MM.1S (cell line): ENCODE measurements around the gene FAHD2A.

Experiments used
- DNase-seq: peaks from one replicate; pipeline ENCODE4 v3.0.0-alpha.2; 2015
- H2AFZ ChIP-seq: fragments of 300-600 bp; sonication (generic); 2 replicates; pipeline ENCODE4 v1.6.0; 2016; ENCODE audit warnings: antibody characterized with exemption, low read length
- H3F3A ChIP-seq: fragments of 300-600 bp; sonication (generic); 2 replicates; pipeline ENCODE4 v1.6.1; 2016; ENCODE audit warnings: mild to moderate bottlenecking, antibody characterized with exemption, low read length, moderate library complexity, mixed read lengths; ENCODE audit not compliant: insufficient read depth
- H3K27ac ChIP-seq: fragments of 300-600 bp; sonication (generic); 2 replicates; pipeline ENCODE4 v1.5.1; 2016; ENCODE audit warnings: mild to moderate bottlenecking, low read length
- H3K27me3 ChIP-seq: fragments of 300-600 bp; sonication (generic); replicated peaks from 2 replicates; pipeline ENCODE4 v1.6.0; 2016; ENCODE audit warnings: low read length; ENCODE audit not compliant: insufficient read depth
- H3K36me3 ChIP-seq: fragments of 300-600 bp; sonication (generic); replicated peaks from 2 replicates; pipeline ENCODE4 v1.6.1; 2016; ENCODE audit warnings: mild to moderate bottlenecking, low read length, mixed read lengths; ENCODE audit not compliant: insufficient read depth
- H3K4me1 ChIP-seq: fragments of 300-600 bp; sonication (generic); 2 replicates; pipeline ENCODE4 v1.6.1; 2016; ENCODE audit warnings: low read length, mixed read lengths
- H3K4me2 ChIP-seq: fragments of 300-600 bp; sonication (generic); 2 replicates; pipeline ENCODE4 v1.6.0; 2016; ENCODE audit warnings: low read depth, low read length
- H3K4me3 ChIP-seq: fragments of 300-600 bp; sonication (generic); 2 replicates; pipeline ENCODE4 v1.5.1; 2016; ENCODE audit warnings: low read length, mixed read lengths
- H3K79me2 ChIP-seq: fragments of 300-600 bp; sonication (generic); 2 replicates; pipeline ENCODE4 v1.6.1; 2016; ENCODE audit warnings: mixed run types, low read length, mixed read lengths
- H3K9ac ChIP-seq: fragments of 300-600 bp; sonication (generic); 2 replicates; pipeline ENCODE4 v1.6.1; 2016; ENCODE audit warnings: low read length, mixed read lengths
- H3K9me2 ChIP-seq: fragments of 300-600 bp; sonication (generic); replicated peaks from 2 replicates; pipeline ENCODE4 v1.6.1; 2016; ENCODE audit warnings: mild to moderate bottlenecking, low read length, mixed read lengths; ENCODE audit not compliant: insufficient read depth
- H3K9me3 ChIP-seq: fragments of 300-600 bp; sonication (generic); replicated peaks from 2 replicates; pipeline ENCODE4 v1.6.1; 2016; ENCODE audit warnings: mild to moderate bottlenecking, low read length, mixed read lengths; ENCODE audit not compliant: insufficient read depth
- H4K20me1 ChIP-seq: fragments of 300-600 bp; sonication (generic); 2 replicates; pipeline ENCODE4 v1.6.1; 2016; ENCODE audit warnings: mild to moderate bottlenecking, low read length, moderate library complexity, mixed read lengths; ENCODE audit not compliant: insufficient read depth
- EZH2 ChIP-seq: fragments of 300-600 bp; sonication (generic); optimal IDR thresholded peaks from 2 replicates; pipeline ENCODE3; 2017; ENCODE audit warnings: low read depth, mild to moderate bottlenecking, antibody characterized with exemption, low read length, mixed read lengths
- EZH2phosphoT487 ChIP-seq: fragments of 300-600 bp; sonication (generic); IDR thresholded peaks from 2 replicates; pipeline ENCODE4 v1.6.1; 2018; ENCODE audit warnings: antibody characterized with exemption, low read length
- TF ChIP-seq, protein P1 (sequence below): fragments of 300-600 bp; sonication (generic); IDR thresholded peaks from 2 replicates; pipeline ENCODE4 v1.5.1; 2016; ENCODE audit warnings: antibody characterized with exemption, low read length, mixed read lengths

Gene FAHD2A

DNA sequence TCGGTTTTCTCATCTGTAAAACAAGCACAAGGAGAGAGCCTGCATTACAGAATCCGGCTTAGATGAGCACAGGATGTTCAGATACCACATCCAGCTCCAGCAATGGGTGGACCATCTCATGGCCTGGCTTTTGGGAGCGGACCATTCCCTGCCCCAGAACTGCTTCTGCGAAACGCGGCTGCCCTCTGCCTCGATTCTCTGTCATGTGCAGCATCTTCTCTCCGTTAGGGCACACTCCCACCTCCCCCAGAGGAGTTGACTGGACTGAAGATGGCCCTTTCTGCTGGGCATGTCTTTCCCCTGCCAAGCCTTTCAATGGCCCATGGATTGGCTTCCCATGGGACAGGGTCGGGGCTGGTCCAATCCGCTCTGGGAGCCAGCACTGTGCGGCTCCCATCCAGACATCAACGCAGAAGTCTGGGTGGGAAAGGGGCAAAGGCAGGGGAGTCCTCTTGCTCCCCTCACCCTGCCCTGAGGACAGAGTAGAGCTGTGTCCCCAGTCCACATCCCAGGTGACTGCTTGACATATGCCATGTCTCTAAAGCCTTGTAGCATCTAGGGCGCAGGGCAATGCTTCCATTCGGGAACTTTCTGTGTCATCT lies 14.3 kb upstream of the FAHD2A start:
- no peak overlapping the region for H3K9ac ChIP-seq
- no peak for TF ChIP-seq EZH2
- no peak overlapping the region for H3K27ac ChIP-seq
- H3K9me2 ChIP-seq = no peaks in the 10 kb centered on the region
- no peaks in the 10 kb centered on the region for H3F3A ChIP-seq
- no peaks in the 10 kb centered on the region for H3K9me3 ChIP-seq
- DNase-seq = no peak
- H3K79me2 ChIP-seq = no peaks in the 10 kb centered on the region
- H2AFZ ChIP-seq = no peak overlapping the region
- H3K4me1 ChIP-seq = no peaks in the 10 kb centered on the region
- no peaks in the 10 kb centered on the region for H4K20me1 ChIP-seq
- H3K27me3 ChIP-seq = peaks cover 12% of the 10 kb centered on the region; the same call in 1 of the 2 replicates
- H3K36me3 ChIP-seq = no peaks in the 10 kb centered on the region
- H3K4me2 ChIP-seq = no peak overlapping the region
- H3K4me3 ChIP-seq = no peak overlapping the region

DNA sequence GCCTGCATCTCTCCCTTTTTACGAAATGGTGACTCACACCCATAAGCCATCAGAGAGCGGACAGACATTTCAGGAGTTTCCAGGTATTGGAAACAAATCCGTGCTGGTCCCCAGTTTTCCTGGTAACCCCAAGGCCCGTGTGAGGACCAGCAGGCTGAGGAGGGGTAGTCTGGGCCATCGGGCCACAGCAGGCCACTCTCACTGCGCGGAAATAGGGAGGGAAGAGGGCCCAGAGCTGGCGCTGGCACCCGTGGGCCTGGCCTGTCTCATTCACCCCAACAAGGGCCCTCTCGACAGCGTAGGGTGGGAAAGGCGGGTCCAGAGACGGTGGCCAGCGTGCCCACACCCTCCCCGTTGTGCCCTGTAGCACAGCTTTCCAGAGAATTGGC lies 13.7 kb upstream of the FAHD2A start:
- H3K4me2 ChIP-seq = peak overlapping the region; percentile 37; the same call in 1 of the 2 replicates
- peak overlapping the region; percentile 72; the same call in 1 of the 2 replicates for H2AFZ ChIP-seq
- no peaks in the 10 kb centered on the region for H3K79me2 ChIP-seq
- no peak overlapping the region for H3K4me3 ChIP-seq
- TF ChIP-seq EZH2phosphoT487 = no peak
- TF ChIP-seq EZH2 = no peak
- TF ChIP-seq, protein P1, sequence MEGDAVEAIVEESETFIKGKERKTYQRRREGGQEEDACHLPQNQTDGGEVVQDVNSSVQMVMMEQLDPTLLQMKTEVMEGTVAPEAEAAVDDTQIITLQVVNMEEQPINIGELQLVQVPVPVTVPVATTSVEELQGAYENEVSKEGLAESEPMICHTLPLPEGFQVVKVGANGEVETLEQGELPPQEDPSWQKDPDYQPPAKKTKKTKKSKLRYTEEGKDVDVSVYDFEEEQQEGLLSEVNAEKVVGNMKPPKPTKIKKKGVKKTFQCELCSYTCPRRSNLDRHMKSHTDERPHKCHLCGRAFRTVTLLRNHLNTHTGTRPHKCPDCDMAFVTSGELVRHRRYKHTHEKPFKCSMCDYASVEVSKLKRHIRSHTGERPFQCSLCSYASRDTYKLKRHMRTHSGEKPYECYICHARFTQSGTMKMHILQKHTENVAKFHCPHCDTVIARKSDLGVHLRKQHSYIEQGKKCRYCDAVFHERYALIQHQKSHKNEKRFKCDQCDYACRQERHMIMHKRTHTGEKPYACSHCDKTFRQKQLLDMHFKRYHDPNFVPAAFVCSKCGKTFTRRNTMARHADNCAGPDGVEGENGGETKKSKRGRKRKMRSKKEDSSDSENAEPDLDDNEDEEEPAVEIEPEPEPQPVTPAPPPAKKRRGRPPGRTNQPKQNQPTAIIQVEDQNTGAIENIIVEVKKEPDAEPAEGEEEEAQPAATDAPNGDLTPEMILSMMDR = no peak
- H3F3A ChIP-seq = no peaks in the 10 kb centered on the region
- no peak for DNase-seq
- H3K9ac ChIP-seq = no peak overlapping the region
- H3K9me2 ChIP-seq = no peaks in the 10 kb centered on the region
- no peaks in the 10 kb centered on the region for H3K36me3 ChIP-seq
- no peaks in the 10 kb centered on the region for H3K4me1 ChIP-seq
- no peaks in the 10 kb centered on the region for H4K20me1 ChIP-seq
- H3K27ac ChIP-seq = no peak overlapping the region
- H3K9me3 ChIP-seq = no peaks in the 10 kb centered on the region
- H3K27me3 ChIP-seq = peaks cover 12% of the 10 kb centered on the region; the same call in 1 of the 2 replicates

DNA sequence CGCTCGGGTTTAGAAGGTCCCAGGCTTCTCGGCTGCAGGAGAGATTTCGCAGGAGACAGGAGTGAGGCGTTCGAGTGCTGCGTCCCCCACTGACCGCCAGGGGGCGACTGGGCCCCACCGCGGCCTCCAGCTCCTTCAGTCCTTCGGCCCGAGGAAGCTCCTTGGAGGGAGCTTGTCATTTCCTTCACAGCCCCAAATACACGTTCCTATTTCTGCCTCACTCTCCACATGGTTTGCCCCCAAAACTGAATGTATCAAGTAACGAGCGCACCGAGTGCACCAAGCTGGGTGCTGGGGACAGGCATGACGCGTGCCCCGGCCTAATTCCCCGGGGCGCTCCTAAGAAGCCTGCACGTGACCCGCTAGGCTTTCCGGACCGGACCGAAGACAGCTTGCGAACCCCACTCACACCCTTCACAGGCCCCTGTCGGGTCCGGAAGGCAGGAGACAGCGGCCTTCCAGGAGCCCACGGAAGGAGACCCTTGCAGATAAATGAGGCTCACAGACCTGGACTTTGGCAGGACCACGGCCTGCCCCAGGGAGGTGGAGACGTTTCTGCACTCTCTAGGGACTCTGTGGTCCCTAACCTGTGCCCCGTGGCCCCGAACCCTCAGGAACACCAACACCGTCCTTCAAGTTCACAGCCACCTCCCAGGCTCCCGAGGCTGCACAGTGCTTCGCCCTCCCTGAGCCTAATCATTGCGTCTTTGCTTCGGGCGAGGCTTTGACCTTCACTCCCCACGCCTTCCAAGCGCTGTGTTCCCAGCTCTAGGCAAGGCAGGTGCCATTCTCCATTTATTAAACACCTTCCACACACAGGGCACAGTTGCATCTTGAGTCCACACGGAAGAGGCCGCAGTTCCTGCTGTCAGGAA lies 13.0 kb upstream of the FAHD2A start:
- Histone ChIP-seq H2AFZ (peak overlapping the region; percentile 87), H3K79me2 (no peaks in the 10 kb centered on the region), H4K20me1 (no peaks in the 10 kb centered on the region), H3K36me3 (no peaks in the 10 kb centered on the region), H3F3A (no peaks in the 10 kb centered on the region), H3K4me3 (no peak overlapping the region), H3K9me3 (no peaks in the 10 kb centered on the region), H3K27me3 (peaks cover 11% of the 10 kb centered on the region; the same call in 1 of the 2 replicates), H3K27ac (no peak overlapping the region), H3K4me1 (no peaks in the 10 kb centered on the region), H3K4me2 (peak overlapping the region; percentile 37; the same call in 1 of the 2 replicates), H3K9me2 (no peaks in the 10 kb centered on the region), H3K9ac (no peak overlapping the region)
- DNase-seq = peak; percentile 31
- TF ChIP-seq, protein P1 = peak; percentile 84
- TF ChIP-seq EZH2 (no peak), EZH2phosphoT487 (no peak)
